Esophagus squamous epithelium (tissue), 5 donors: Measurements from ENCODE around the gene SLC35F3. TPM values are rescaled to one million over a fixed set of nuclear protein-coding genes. Genes with fewer than 3 reads are reported as not detected.

Source experiments
- DNase-seq: peaks from one replicate; lab custom pipeline; 2025; lab: John Stamatoyannopoulos, UW
- H3K27ac ChIP-seq, 4 donors: fragments of 200-600 bp; sonication (generic); one replicate each; pipeline ENCODE4 v1.5.1; 2016 to 2019; ENCODE audit warnings: mild to moderate bottlenecking in 1 of 4
- H3K27me3 ChIP-seq, 4 donors: fragments of 200-600 bp; sonication (generic); 1 replicate in 3 of 4; 2 replicates in 1 of 4; pipeline versions ENCODE4 v1.5.1 to v1.6.0; 2017 to 2021; ENCODE audit warnings: antibody characterized with exemption in 1 of 4
- H3K36me3 ChIP-seq, 3 donors: fragments of 200-600 bp; sonication (generic); one replicate each; pipeline ENCODE4 v1.5.1; 2016 to 2019
- H3K4me1 ChIP-seq, 3 donors: fragments of 200-600 bp; sonication (generic); one replicate each; pipeline ENCODE4 v1.5.1; 2017 to 2019
- H3K4me3 ChIP-seq, 4 donors: fragments of 200-600 bp; sonication (generic); 1 replicate in 3 of 4; 2 replicates in 1 of 4; pipeline ENCODE4 v1.5.1; 2016 to 2019; ENCODE audit warnings: mild to moderate bottlenecking in 2 of 4, moderate library complexity in 1 of 4
- H3K9me3 ChIP-seq, 3 donors: fragments of 200-600 bp; sonication (generic); one replicate each; pipeline ENCODE4 v1.5.1; 2016 to 2019
- CTCF ChIP-seq, 6 experiments: fragments of 450-650 bp in 4 of 6; fragments of 200-600 bp in 2 of 6; sonication (generic) in 2 of 6; IDR thresholded peaks; one replicate each; pipeline ENCODE4 v1.5.1; 2016 to 2019; ENCODE audit warnings: antibody characterized with exemption in 6 of 6, mild to moderate bottlenecking in 4 of 6, moderate library complexity in 4 of 6
- POLR2A ChIP-seq, 4 donors: fragments of 450-650 bp; IDR thresholded peaks; one replicate each; pipeline ENCODE4 v1.6.1; 2017; ENCODE audit warnings: antibody characterized with exemption in 4 of 4, mild to moderate bottlenecking in 4 of 4, moderate library complexity in 3 of 4
- WGBS, 2 donors: methylation state at CpG; one replicate each; pipeline ENCODE4 v1.1.5; 2018; 5-methylcytosine and 5-hydroxymethylcytosine counted together
- intact Hi-C: fragments of 100-400 bp; cut with DNase I; formaldehyde crosslinking; loops from one replicate; pipeline ENCODE4 v1.15.0; 2022
- total RNA-seq, 4 donors: library from RNA; depleted of rRNA; stranded (reverse); fragments of >200 nt; gene quantifications; one replicate each; pipeline ENCODE4 v1.1.0, GENCODE V29; 2016
- donor health status: DM: yes; HTN: yes; CAD: no.

Gene SLC35F3
- total RNA-seq, 4 donors from 2014 or later, result 0.13 to 0.99 (median 0.55) TPM

GRCh38 chr1:234260578-234260977, 356.1 kb downstream of the SLC35F3 start:
- H3K27me3 ChIP-seq, result no peaks in the 10 kb centered on the region
- no peaks in the 10 kb centered on the region for H3K36me3 ChIP-seq
- TF ChIP-seq CTCF (IDR thresholded peaks at IDR 0.05), result no peak
- no peak for TF ChIP-seq POLR2A (IDR thresholded peaks at IDR 0.05)
- intact Hi-C loops, result no loop called here
- no peak for DNase-seq
- WGBS, 2 donors, result 19 to 40% methylated on average over 7 of the region's 7 CpGs
- no peaks in the 10 kb centered on the region for H3K4me1 ChIP-seq
- no peak overlapping the region for H3K27ac ChIP-seq
- no peak overlapping the region for H3K4me3 ChIP-seq
- H3K9me3 ChIP-seq, result peaks cover 0 to 8% (median 3%) of the 10 kb centered on the region in 3 donors

- intact Hi-C loops, result no loop called here
- DNase-seq, result no peak
- TF ChIP-seq CTCF (IDR thresholded peaks at IDR 0.05) (no peak), POLR2A (IDR thresholded peaks at IDR 0.05) (no peak)
- no peak overlapping the region for H3K4me3 ChIP-seq
- WGBS, 2 donors, result 84 to 89% methylated on average over 5 of the region's 5 CpGs
- H3K4me1 ChIP-seq, result no peaks in the 10 kb centered on the region
- peaks cover 0 to 8% (median 3%) of the 10 kb centered on the region in 3 donors for H3K9me3 ChIP-seq
- H3K27ac ChIP-seq, result no peak overlapping the region
- no peaks in the 10 kb centered on the region for H3K27me3 ChIP-seq
- no peaks in the 10 kb centered on the region for H3K36me3 ChIP-seq
Observed at GRCh38 chr1:234261545-234261944, 357.1 kb downstream of the SLC35F3 start.

GRCh38 chr1:234262007-234262753, 357.7 kb downstream of the SLC35F3 start:
- H3K27ac ChIP-seq, result no peak overlapping the region
- DNase-seq, result no peak
- intact Hi-C loops, result no loop called here
- no peaks in the 10 kb centered on the region for H3K4me1 ChIP-seq
- H3K27me3 ChIP-seq, result no peaks in the 10 kb centered on the region
- 37 to 55% methylated on average over 6 of the region's 6 CpGs for WGBS, 2 donors
- no peak for TF ChIP-seq CTCF (IDR thresholded peaks at IDR 0.05)
- no peak for TF ChIP-seq POLR2A (IDR thresholded peaks at IDR 0.05)
- peaks cover 0 to 5% (median 3%) of the 10 kb centered on the region in 3 donors for H3K9me3 ChIP-seq
- H3K4me3 ChIP-seq, result no peak overlapping the region
- no peaks in the 10 kb centered on the region for H3K36me3 ChIP-seq

- H3K4me1 ChIP-seq, result no peaks in the 10 kb centered on the region
- H3K27me3 ChIP-seq, result no peaks in the 10 kb centered on the region
- 39 to 55% methylated on average over 2 of the region's 2 CpGs for whole genome bisulfite sequencing, 2 donors
- TF ChIP-seq CTCF (IDR thresholded peaks at IDR 0.05) (no peak), POLR2A (IDR thresholded peaks at IDR 0.05) (no peak)
- no peak overlapping the region for H3K27ac ChIP-seq
- H3K36me3 ChIP-seq, result no peaks in the 10 kb centered on the region
- intact Hi-C loops, result no loop called here
- no peak for DNase-seq
- no peak overlapping the region for H3K4me3 ChIP-seq
- peaks cover 0 to 3% (median 0%) of the 10 kb centered on the region in 3 donors for H3K9me3 ChIP-seq
Observed at GRCh38 chr1:234262754-234263105, 358.3 kb downstream of the SLC35F3 start.

GRCh38 chr1:234264832-234265231, 360.4 kb downstream of the SLC35F3 start:
- intact Hi-C loops, result no loop called here
- DNase-seq, result no peak
- H3K27me3 ChIP-seq, result no peaks in the 10 kb centered on the region
- H3K36me3 ChIP-seq, result no peaks in the 10 kb centered on the region
- no peak for TF ChIP-seq POLR2A (IDR thresholded peaks at IDR 0.05)
- H3K4me1 ChIP-seq, result no peaks in the 10 kb centered on the region
- WGBS, 2 donors, result 76 to 87% methylated on average over 5 of the region's 5 CpGs
- no peak overlapping the region for H3K4me3 ChIP-seq
- H3K9me3 ChIP-seq, result no peaks in the 10 kb centered on the region
- no peak overlapping the region for H3K27ac ChIP-seq
